Bone marrow (tissue), 2 donors: Measurements from ENCODE around the gene SPG11.

Experiments
- DNase-seq, 2 donors: peaks; one replicate each; lab custom pipeline; 2025; lab: John Stamatoyannopoulos, UW

SPG11 gene

GRCh38 chr15:44519537-44519936 is 143.9 kb downstream of the SPG11 start:
- DNase-seq: no peak

GRCh38 chr15:44516436-44516835 is 147.0 kb downstream of the SPG11 start:
- DNase-seq: no peak
